GM19324 (cell line): Measurements from ENCODE around the gene CCDC142.

ENCODE experiments used
- ATAC-seq: cut with Tn5 transposase; IDR thresholded peaks from one replicate; pipeline ENCODE4 v1.9.1; 2021; ENCODE audit warnings: mild to moderate bottlenecking, moderate library complexity; ENCODE audit not compliant: unreplicated experiment, low FRiP score

CCDC142 gene

DNA sequence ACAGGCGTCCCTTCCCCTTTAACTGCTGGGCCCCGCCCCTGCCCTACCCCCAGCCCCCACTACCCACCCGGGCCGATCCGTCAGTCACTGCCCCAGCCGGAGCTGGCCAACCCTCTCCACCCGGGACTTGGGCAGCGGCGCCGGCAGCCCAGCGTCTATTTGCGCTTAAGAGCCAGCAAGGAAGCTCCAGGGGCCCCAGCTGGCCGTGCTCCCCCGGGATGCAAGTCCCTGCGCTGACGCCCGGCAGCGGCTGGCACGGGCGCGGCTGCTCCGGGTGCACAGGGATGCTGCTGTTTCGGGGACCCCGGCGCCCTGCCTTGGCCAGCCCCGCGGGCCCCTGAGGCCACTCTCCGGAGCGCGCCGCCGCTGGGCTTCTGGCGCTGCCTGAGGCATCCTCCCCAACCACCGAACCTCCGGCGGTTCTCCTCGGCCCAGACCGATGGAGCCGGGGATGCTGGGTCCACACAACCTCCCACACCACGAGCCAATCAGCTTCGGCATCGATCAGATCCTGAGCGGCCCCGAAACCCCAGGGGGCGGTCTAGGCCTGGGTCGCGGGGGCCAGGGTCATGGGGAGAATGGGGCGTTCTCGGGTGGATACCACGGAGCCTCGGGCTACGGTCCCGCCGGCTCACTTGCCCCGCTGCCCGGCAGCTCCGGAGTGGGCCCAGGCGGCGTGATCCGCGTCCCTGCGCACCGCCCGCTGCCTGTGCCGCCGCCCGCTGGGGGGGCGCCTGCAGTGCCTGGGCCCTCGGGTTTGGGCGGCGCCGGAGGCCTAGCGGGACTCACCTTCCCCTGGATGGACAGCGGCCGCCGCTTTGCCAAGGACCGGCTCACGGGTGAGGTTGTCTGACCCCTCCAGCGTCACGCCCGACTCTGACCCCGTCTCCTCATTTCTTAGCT, 31.8 kb upstream of the CCDC142 start, which contains the start of gene TLX2:
Gene TLX2 (plus strand): TSS at position 83 of the 903 bp plus-strand sequence. CDS start 357 bp downstream, at position 440.
- no peak for ATAC-seq

DNA sequence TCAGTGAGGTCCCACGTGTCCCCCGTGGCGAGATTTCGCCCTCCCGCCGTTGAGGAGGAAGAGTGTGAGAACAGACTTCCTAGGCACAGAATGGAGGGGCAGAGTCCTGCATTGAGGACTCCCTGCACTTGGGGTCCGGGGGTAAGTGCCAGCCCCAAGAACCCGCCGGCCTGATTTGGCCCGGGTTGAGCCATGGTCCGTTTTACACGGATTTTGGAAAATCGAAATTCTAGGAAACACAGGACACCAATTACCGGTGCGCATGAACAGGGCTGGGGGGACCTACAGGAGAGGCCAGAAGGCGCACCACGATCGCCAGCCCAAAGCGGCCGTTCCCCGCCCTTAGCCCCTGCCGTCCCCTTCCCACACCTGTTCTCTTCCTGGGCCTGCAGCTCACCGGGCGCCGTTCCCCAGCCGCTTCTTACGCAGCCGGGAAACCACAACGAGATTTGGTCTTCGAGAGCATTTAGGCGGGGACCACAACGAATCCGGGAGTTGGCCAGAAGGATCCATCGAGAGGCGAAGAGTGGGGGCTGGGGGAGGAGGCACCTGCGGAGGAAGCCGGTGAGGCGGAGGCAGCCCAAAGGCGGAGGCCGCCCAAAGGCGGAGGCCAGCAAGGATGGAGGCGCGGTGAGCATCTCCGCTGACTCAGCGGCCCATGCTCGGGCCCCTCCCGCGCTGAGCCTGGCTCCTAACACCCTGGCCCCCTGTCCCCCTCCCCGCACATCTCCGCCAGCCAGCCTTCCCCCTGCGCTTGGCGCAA, 31.0 kb upstream of the CCDC142 start:
- no peak for ATAC-seq

GRCh38 chr2:74512744-74513604, 30.2 kb upstream of the CCDC142 start:
- ATAC-seq: no peak

DNA sequence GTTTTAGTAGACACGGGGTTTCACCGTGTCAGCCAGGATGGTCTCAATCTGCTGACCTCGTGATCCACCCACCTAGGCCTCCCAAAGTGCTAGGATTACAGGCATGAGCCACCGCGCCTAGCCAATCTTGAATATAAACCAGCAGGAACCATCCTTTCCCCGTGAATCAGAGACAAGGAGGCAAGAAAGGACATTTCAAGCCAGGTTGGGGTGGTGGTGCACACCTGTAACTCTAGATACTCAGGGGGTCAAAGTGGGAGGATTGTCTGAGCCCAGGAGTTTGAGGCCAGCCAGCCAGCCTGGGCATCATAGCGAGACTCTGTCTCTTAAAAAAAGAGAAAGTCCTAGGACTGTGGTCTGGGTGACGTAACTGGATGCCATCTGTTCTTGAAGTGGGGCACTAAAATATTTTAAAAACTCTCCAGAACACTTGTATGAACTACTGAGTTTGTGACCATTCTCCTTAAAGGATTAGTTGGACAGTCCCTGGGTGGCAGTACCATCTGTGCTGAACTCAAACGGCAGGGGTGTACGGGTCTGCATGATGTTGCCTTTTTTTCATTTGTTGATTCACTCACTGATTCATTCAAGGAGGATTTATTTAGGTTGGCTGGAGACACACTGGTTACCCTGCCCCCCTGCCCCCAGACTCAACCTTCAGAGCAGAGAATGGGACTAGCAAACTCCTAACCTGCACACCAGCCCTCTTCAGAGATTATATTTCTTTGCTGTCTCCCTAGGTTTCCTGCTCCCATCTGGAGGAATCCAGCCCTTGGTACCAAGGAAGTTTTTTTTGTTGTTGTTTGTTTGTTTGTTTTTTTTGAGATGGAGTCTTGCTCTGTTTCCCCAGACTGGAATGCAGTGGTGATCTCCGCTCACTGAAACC, 28.5 kb upstream of the CCDC142 start:
- no peak for ATAC-seq

DNA sequence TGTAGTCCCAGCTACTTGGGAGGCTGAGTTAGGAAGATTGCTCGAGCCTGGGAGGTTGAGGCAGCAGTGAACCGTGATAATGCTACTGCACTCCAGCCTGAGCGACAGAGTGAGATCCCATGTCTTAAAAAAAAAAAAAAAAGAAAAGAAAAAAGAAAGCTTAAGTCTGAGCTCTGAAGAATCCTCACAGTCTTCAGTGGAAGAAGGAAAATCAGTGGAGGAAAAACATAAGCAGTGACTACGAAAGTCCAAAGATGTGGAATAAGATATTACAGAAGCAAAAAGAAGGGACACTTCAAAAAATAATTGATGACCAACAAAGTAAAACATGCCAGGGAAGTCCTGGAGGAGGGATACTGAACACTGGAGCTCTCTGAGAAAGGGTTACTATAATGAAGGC, 27.5 kb upstream of the CCDC142 start:
- no peak for ATAC-seq

GRCh38 chr2:74507926-74508520, 25.2 kb upstream of the CCDC142 start:
- ATAC-seq: peak; percentile 7

DNA sequence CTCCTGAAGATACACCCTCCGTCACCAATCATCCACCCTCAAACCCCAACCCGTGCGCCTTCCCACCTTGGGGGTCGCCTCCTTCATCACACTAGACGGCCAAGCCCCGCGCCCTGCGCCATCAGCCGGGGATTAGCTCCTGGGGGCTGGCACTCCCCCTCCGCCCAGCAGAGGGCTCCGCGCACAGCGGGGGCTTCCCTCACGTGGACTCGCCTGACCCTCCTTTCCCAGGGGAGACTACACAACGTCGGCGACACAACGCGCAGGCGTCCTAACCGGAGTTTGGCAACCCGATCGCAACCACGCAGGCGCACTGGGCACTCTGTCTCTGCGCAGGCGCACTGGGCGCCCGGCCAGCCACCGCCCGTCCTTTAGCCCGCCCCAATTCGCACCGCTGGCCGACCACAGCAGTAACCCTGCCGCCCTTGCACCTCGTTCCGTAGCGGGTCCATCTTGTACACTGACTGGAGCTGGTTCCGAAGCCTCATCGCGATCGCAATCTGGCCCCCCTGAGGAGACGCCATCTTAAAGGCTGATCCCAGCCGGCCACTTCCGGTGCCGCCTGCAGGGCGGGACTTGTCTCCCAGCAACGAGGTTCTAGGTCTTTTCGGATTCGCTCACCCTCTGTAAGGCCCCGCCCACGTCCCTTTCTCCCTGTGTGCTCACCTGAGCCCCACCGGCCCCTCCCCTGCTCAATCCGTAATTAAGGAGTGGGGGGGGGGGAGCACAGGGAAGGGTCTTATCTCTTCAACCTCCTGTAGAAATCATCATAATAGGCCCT, 24.5 kb upstream of the CCDC142 start, which contains the start of gene PCGF1:
Gene PCGF1 (minus strand): TSS at position 551 of the 781 bp plus-strand sequence. CDS start 27 bp downstream, at position 524.
- peak; percentile 93 for ATAC-seq

DNA sequence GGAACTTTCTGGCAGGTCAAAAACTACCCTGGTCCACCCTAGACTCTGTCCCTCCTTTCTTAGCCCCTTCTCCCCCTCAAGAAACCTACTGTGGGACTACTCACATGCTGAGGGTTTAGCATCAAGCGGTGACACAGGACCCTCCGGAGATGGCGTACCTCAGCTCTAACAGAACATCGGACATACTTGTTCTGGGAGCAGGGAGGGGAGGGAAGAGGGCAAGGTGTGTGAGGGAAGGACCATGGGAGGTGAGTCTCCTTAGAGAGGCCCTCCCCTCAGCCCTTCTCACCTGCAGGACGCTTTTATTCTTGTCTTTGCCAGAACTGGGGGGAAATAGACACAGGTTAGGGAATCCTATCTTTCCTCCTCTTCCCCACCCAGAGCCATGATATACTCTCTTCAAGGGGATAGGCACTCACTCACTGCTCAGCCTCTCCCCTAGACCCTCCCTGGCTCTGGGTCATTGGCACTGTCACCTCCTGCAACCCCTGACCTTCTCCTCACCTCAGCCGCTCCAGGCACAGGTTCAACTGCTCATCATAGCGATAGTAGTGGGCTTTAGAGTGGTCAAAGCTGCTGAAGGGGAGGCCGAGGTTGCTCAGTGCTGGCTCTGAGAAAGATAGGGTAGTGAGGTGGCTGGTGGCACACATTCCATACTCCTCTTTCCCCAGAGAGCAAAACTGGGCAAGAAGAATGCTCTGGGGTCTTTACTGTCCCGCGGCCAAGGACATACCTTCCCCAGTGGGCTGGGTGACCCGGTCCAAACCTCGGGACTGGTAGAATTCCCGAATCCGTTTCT, 22.8 kb upstream of the CCDC142 start:
- ATAC-seq: no peak

DNA sequence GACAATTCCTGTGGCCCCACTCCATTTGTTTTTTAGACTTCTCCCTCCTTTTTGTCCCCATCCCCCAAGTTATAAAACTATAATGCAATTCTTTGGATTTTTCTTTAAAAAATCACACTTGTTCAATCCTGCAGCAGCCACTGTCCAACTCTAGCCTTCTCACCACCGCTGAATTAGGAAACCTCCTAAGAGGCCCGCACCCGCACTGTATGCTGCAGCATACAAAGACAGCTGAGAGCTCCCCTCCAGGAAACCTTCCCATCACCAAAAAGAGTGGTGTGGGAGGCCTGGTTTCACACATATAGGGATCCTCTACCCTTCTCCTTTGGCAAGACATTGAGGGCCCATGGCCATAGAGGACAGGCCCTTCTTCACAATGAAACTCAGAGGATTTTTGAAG, 21.8 kb upstream of the CCDC142 start:
- ATAC-seq: no peak

DNA sequence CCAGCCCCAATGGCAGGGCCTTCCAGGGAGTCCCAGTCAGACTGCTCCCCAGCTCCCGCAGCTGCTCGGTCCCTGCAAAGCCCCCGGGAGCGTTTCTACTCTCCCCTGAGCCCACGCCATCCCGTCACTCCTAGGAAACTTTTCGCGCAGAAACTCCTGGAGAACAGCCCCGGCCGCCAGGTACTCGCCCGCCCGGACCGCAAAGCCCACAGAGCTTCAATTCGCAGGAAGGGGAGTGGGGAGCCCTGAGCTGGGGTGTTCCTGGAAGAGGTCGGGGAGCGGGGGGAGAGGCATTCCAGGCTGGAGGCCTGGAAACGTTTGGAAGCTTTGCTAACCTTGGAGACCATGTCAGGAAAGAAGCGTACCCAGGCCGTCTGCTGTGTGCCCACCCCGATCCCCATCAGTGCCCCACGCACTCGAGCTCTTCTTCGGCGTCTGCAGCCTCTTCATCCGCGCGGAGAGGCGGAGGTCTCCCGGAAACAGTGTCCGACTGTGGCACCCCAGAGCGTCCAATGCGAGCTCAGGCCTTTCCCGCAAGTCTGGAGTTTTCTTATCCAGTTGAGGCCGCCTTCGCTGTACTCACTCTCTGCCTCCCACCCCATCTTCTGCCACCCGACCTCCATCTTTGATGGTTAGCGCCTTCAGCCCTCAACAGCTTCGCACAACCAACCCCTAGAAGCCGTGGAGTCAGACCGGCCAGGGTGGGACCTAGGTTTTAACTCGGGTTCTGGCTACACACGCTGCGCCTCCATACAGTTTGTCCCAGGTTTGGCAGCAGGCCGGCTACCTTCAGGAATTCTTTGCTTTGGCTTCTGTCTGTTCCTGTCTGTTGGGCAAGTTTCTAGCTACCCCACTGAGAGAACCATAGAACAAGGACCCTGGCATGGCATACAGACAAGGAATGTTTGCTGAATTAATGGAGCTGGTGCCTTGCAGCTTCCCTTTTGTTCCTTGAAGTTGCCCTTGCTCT, 21.0 kb upstream of the CCDC142 start:
- no peak for ATAC-seq

GRCh38 chr2:74502720-74503505, 20.1 kb upstream of the CCDC142 start:
- ATAC-seq: no peak

DNA sequence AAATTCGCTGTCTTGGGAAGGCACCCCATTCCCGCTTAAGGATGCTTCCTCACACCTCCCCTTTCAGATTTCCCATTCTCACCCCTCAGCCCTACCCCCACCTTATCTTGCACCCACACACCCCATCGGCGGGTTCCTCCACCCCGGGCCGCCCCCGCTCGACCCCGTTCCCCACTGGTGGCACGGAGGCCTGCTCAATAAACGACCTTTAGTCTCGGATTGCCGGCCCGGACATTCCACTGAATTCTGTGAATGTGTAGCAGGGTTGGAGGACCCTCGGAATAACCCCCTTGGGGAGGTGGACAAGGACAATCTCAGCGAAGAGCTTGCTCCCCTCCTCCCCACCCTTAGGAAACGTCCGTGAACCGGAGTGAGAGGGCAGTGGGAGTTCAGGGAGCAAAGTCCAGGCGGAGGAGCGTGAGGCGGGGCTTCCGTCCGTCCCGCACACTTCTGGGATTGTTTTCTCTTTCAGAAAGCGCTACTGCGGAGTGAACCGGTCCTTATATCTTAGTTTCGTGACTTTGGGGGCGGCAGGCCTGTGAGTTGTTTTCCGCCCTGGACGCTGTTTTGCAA, 19.4 kb upstream of the CCDC142 start:
- ATAC-seq: no peak

- ATAC-seq: no peak
Measured at GRCh38 chr2:74501335-74502071, 18.7 kb upstream of the CCDC142 start.

DNA sequence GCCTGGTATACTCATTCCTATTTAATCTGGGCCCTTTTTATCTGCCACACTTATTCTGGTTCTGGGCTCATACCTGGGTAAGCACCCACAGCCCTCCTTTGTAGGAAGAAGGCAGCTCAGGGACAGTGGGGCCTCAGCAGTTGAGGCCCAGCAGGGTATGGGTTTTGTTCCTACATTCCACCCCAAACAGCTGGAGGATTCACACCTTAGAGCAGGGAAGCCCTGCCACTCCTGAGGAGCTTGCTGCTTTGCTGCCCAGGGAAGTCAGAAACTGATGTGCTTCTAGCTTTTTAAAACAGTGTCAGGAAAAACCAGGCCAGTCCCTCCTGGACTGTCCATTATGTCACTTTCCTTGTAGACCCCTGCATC, 17.8 kb upstream of the CCDC142 start:
- ATAC-seq: no peak
